ENCODE results near the gene SUOX. TPM values are rescaled to one million over a fixed set of nuclear protein-coding genes. Genes with fewer than 3 reads are reported as not detected.
A peak's percentile ranks its signal among the peaks of the same experiment; 100 is the strongest.
"Not testable (repeated sequence)": the region's sequence is repeated elsewhere in the genome, so short reads cannot be mapped to it uniquely, and the experiment has no call there.

Gene SUOX
- total RNA-seq, 1 donor from 2014 or later = 2.1 TPM

DNA sequence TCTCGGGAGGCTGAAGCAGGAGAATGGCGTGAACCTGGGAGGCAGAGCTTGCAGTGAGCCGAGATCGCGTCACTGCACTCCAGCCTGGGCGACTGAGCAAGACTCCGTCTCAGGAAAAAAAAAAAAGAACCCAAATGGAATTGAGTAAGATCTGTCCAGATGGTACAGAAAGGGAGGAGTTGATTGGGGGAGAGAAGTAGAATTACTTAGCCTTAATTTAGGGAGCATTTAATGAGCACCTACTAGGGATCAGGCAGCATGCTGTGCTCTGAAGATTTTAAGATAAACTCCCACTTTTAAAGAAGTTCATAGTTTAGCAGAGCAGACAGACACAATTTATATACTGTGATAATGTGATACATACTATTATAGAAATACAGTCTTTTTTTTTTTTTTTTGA is 18.7 kb upstream of the SUOX start:
- no peak overlapping the region for H3K4me3 ChIP-seq (ENCODE audit: low read depth, low read length)
- no peaks in the 10 kb centered on the region for H3K27me3 ChIP-seq (ENCODE audit: control insufficient read depth, insufficient read depth, low read length)
- TF ChIP-seq, protein P1, sequence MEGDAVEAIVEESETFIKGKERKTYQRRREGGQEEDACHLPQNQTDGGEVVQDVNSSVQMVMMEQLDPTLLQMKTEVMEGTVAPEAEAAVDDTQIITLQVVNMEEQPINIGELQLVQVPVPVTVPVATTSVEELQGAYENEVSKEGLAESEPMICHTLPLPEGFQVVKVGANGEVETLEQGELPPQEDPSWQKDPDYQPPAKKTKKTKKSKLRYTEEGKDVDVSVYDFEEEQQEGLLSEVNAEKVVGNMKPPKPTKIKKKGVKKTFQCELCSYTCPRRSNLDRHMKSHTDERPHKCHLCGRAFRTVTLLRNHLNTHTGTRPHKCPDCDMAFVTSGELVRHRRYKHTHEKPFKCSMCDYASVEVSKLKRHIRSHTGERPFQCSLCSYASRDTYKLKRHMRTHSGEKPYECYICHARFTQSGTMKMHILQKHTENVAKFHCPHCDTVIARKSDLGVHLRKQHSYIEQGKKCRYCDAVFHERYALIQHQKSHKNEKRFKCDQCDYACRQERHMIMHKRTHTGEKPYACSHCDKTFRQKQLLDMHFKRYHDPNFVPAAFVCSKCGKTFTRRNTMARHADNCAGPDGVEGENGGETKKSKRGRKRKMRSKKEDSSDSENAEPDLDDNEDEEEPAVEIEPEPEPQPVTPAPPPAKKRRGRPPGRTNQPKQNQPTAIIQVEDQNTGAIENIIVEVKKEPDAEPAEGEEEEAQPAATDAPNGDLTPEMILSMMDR (IDR thresholded peaks at IDR 0.05; ENCODE audit: insufficient read depth, low read length, severe bottlenecking) = no peak
- FAIRE-seq (no peak), DNase-seq (ENCODE audit: low read depth) (no peak)
- no peaks in the 10 kb centered on the region for H3K36me3 ChIP-seq (ENCODE audit: control insufficient read depth, insufficient read depth, low read length)

- no peak for FAIRE-seq
- peaks cover 2% of the 10 kb centered on the region for H3K36me3 ChIP-seq (ENCODE audit: control insufficient read depth, insufficient read depth, low read length)
- no peak for DNase-seq (ENCODE audit: low read depth)
- H3K4me3 ChIP-seq (ENCODE audit: low read depth, low read length) = no peak overlapping the region
- H3K27me3 ChIP-seq (ENCODE audit: control insufficient read depth, insufficient read depth, low read length) = no peaks in the 10 kb centered on the region
- TF ChIP-seq, protein P1 (IDR thresholded peaks at IDR 0.05; ENCODE audit: insufficient read depth, low read length, severe bottlenecking) = no peak
Observed at GRCh38 chr12:55979069-55979468, 18.0 kb upstream of the SUOX start.

- DNase-seq (ENCODE audit: low read depth) = peak; percentile 64
- not testable (repeated sequence) for H3K4me3 ChIP-seq (ENCODE audit: low read depth, low read length); H3K36me3 ChIP-seq (ENCODE audit: control insufficient read depth, insufficient read depth, low read length); H3K27me3 ChIP-seq (ENCODE audit: control insufficient read depth, insufficient read depth, low read length); FAIRE-seq
Observed at GRCh38 chr12:55981882-55982281, 15.2 kb upstream of the SUOX start.

GRCh38 chr12:55982319-55982936 is 14.6 kb upstream of the SUOX start:
- Histone ChIP-seq H3K4me3 (ENCODE audit: low read depth, low read length) (no peak overlapping the region), H3K27me3 (ENCODE audit: control insufficient read depth, insufficient read depth, low read length) (no peaks in the 10 kb centered on the region), H3K36me3 (ENCODE audit: control insufficient read depth, insufficient read depth, low read length) (peaks cover 10% of the 10 kb centered on the region)
- FAIRE-seq (no peak), DNase-seq (ENCODE audit: low read depth) (no peak)
- TF ChIP-seq, protein P1 (IDR thresholded peaks at IDR 0.05; ENCODE audit: insufficient read depth, low read length, severe bottlenecking) = no peak

DNA sequence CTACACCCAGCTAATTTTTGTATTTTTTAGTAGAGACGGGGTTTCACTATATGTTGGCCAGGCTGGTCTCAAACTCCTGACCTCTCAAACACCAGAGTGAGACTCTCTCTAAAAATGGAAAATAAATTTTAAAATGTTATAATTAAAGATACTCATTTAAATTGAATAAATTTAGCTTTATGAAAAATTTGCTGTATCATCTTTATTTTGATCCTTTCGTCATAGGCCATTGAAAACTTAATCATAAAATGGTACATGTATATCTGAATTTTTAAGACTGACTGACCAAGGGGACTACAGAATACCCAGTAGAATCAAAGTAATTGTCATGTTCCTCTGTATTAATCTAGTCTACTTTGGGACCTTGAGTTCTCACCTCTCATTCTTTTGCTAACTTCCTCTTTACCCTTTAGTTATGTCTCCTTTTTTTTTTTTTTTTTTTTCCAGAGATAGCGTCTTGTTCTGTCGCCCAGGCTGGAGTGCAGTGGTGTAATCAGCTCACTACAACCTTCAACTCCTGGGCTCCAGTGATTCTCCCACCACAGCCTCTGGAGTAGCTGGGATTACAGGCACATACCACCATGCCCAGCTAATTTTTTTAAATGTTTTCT is 13.7 kb upstream of the SUOX start:
- peaks cover 10% of the 10 kb centered on the region for H3K36me3 ChIP-seq (ENCODE audit: control insufficient read depth, insufficient read depth, low read length)
- H3K4me3 ChIP-seq (ENCODE audit: low read depth, low read length) = no peak overlapping the region
- no peak for FAIRE-seq
- no peaks in the 10 kb centered on the region for H3K27me3 ChIP-seq (ENCODE audit: control insufficient read depth, insufficient read depth, low read length)
- DNase-seq (ENCODE audit: low read depth) = no peak
- TF ChIP-seq, protein P1 (IDR thresholded peaks at IDR 0.05; ENCODE audit: insufficient read depth, low read length, severe bottlenecking) = no peak

DNA sequence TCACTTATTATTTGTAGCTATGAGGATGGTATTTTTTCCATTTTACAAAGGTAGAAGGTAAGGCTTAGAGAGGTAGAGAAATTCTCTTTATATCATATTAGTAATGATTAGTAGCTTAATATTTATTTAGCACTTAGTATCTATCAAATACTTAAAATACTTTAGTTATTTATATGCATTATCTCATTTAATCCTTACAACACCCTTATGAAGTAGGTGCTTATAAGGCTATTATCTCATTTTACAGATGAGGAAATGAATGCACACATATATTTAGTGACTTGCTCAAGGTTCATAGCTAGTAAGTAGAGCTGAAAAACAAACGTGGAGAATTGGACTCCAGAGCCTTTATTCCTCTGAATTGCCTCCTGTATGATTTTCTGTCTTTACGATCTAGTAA is 12.2 kb upstream of the SUOX start:
- no peaks in the 10 kb centered on the region for H3K27me3 ChIP-seq (ENCODE audit: control insufficient read depth, insufficient read depth, low read length)
- no peak for FAIRE-seq
- no peak for DNase-seq (ENCODE audit: low read depth)
- no peak overlapping the region for H3K4me3 ChIP-seq (ENCODE audit: low read depth, low read length)
- TF ChIP-seq, protein P1 (IDR thresholded peaks at IDR 0.05; ENCODE audit: insufficient read depth, low read length, severe bottlenecking) = no peak
- H3K36me3 ChIP-seq (ENCODE audit: control insufficient read depth, insufficient read depth, low read length) = peaks cover 13% of the 10 kb centered on the region

Measured in bronchial epithelial cell (primary cell).